Stimulated activated CD8-positive, alpha-beta memory T cell treated with anti-CD3 and anti-CD28 coated beads, Interleukin-7, amount 100 ng/mL, for 4 hours (primary cell): ENCODE data around the gene BRMS1.
"Not testable (repeated sequence)": the region's sequence is repeated elsewhere in the genome, so short reads cannot be mapped to it uniquely, and the experiment has no call there.

Source experiments
- DNase-seq, 2 donors: peaks; one replicate each; pipeline ENCODE4 v3.0.0-alpha.2; 2020; ENCODE audit warnings: low read depth in 2 of 2

BRMS1 gene

GRCh38 chr11:66363187-66363601 lies 18.3 kb upstream of the BRMS1 start:
- no peak for DNase-seq

GRCh38 chr11:66362481-66363147 lies 17.7 kb upstream of the BRMS1 start:
- DNase-seq, result no peak

GRCh38 chr11:66361502-66361941 lies 16.6 kb upstream of the BRMS1 start:
- DNase-seq, result no peak

- DNase-seq, result no peak
Observed at GRCh38 chr11:66360406-66361073, 15.6 kb upstream of the BRMS1 start.

GRCh38 chr11:66359662-66360087 lies 14.8 kb upstream of the BRMS1 start:
- no peak for DNase-seq

- DNase-seq, result not testable (repeated sequence)
Observed at GRCh38 chr11:66350560-66351235, 5.8 kb upstream of the BRMS1 start.

- DNase-seq, result no peak
Observed at GRCh38 chr11:66349084-66349386, 4.1 kb upstream of the BRMS1 start.

GRCh38 chr11:66347425-66348276 lies 2.7 kb upstream of the BRMS1 start, which contains the start of gene B4GAT1:
TSS of gene B4GAT1 (minus strand) at chr11:66347629. CDS start at chr11:66347545, 84 bp downstream.
- DNase-seq, result peak; percentile 64 to 75

- DNase-seq, result no peak
Observed at GRCh38 chr11:66346476-66347424, 1.8 kb upstream of the BRMS1 start.

- DNase-seq, result no peak
Observed at GRCh38 chr11:66345316-66345649, 379 bp upstream of the BRMS1 start.

- no peak for DNase-seq
Observed at GRCh38 chr11:66343176-66343575, 1.7 kb downstream of the BRMS1 start.

- no peak for DNase-seq
Observed at GRCh38 chr11:66341502-66342126, 3.3 kb downstream of the BRMS1 start.

- no peak for DNase-seq
Observed at GRCh38 chr11:66340596-66341501, 4.1 kb downstream of the BRMS1 start.

- no peak for DNase-seq
Observed at GRCh38 chr11:66339686-66340483, 5.0 kb downstream of the BRMS1 start.

GRCh38 chr11:66339162-66339675 lies 5.7 kb downstream of the BRMS1 start:
- DNase-seq, result no peak

- no peak for DNase-seq
Observed at GRCh38 chr11:66338276-66339161, 6.4 kb downstream of the BRMS1 start.
